Thymus (tissue), 11 donors: ENCODE results near the gene SDR39U1. TPM values are rescaled to one million over a fixed set of nuclear protein-coding genes. Genes with fewer than 3 reads are reported as not detected.
"Not testable (repeated sequence)": the region's sequence is repeated elsewhere in the genome, so short reads cannot be mapped to it uniquely, and the experiment has no call there.

Source experiments
- DNase-seq, 9 donors: peaks; one replicate each; pipeline ENCODE4 v3.0.0-alpha.2; 2013; ENCODE audit warnings: low spot score in 9 of 9, low read depth in 6 of 9, missing footprints in 1 of 9
- H3K27ac ChIP-seq, 2 donors: one replicate each; pipeline ENCODE4 v1.5.1; 2013; ENCODE audit warnings: control low read depth in 1 of 2, low read depth in 1 of 2, low read length in 1 of 2, mild to moderate bottlenecking in 1 of 2, moderate library complexity in 1 of 2
- H3K27me3 ChIP-seq, 2 donors: one replicate each; pipeline ENCODE4 v1.5.1; 2013; ENCODE audit warnings: low read length in 1 of 2; ENCODE audit not compliant: control insufficient read depth in 2 of 2, insufficient read depth in 1 of 2
- H3K36me3 ChIP-seq, 2 donors: one replicate each; pipeline ENCODE4 v1.5.1; 2013; ENCODE audit warnings: low read length in 1 of 2, mild to moderate bottlenecking in 1 of 2, moderate library complexity in 1 of 2; ENCODE audit not compliant: control insufficient read depth in 2 of 2, insufficient read depth in 2 of 2
- H3K4me1 ChIP-seq, 2 donors: one replicate each; pipeline ENCODE4 v1.5.1; 2013; ENCODE audit warnings: low read length in 2 of 2; ENCODE audit not compliant: control insufficient read depth in 2 of 2, insufficient read depth in 2 of 2
- H3K4me3 ChIP-seq, 2 donors: one replicate each; pipeline ENCODE4 v1.5.1; 2013; ENCODE audit warnings: low read length in 2 of 2, control low read depth in 1 of 2, mild to moderate bottlenecking in 1 of 2
- H3K9me3 ChIP-seq, 2 donors: one replicate each; pipeline ENCODE4 v1.5.1; 2013; ENCODE audit warnings: low read length in 1 of 2, mild to moderate bottlenecking in 1 of 2; ENCODE audit not compliant: control insufficient read depth in 2 of 2, insufficient read depth in 1 of 2
- WGBS: extraction: QIAGEN DNeasy Blood & Tissue Kit; methylation state at CpG from one replicate; pipeline ENCODE4 v1.1.7; 2013; 5-methylcytosine and 5-hydroxymethylcytosine counted together
- polyA plus RNA-seq: library from polyadenylated mRNA; stranded (reverse); fragments of 200-250 nt; gene quantifications from one replicate; pipeline ENCODE4 v1.2.3, GENCODE V29; 2013
- total RNA-seq: library from RNA; stranded (reverse); fragments of 120-200 nt; gene quantifications from one replicate; pipeline ENCODE4 v1.2.4, GENCODE V29; 2013
- donor health status: healthy.

The SDR39U1 gene
- total and polyA plus RNA-seq, 2 donors = 34.9 to 148 TPM

DNA sequence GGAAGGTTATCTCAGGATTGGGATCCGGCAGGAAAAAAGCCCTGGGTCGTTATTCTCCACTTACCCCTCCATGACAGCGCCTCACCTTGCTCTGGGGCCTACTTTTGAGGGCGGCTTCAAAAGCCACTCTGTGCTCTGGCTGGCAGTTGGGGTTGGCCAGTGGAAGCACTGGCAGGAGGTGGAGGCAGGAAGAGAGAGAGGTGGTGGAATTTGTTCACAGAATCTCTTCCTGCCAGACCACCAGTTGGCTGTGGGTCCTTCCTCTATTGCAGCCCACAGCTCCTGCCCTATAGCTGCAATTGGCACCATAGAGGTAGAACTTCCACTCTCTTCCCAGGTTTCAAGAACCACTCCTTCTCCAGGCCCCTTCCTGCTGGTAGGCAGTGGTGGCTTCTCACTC lies 32.7 kb upstream of the SDR39U1 start:
- WGBS = 28% methylated on average over 4 of the region's 4 CpGs
- Histone ChIP-seq H3K36me3 (no peaks in the 10 kb centered on the region), H3K4me3 (no peak overlapping the region), H3K27ac (no peak overlapping the region), H3K4me1 (no peaks in the 10 kb centered on the region), H3K27me3 (no peaks in the 10 kb centered on the region), H3K9me3 (peaks cover 0 to 2% of the 10 kb centered on the region in 2 donors)
- DNase-seq = no peak

DNA sequence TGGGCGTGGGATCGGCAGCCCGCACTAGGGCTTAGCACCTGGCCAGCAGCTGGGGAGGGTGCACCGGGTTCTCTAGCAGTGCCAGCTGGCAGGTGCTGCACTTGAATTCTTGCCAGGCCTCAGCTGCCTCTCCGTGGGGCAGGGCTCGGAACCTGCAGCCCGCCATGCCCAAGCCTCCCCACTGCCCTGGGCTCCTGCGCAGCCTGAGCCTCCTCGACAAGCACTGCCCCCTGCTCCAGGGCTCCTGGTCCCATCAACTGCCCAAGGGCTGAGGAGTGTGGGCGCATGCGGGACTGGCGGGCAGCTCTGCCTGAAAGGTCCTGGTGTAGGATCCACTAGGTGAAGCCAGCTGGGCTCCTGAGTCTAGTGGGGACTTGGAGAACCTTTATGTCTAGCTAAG lies 30.6 kb upstream of the SDR39U1 start:
- H3K4me3 ChIP-seq = no peak overlapping the region
- peaks cover 0 to 2% of the 10 kb centered on the region in 2 donors for H3K9me3 ChIP-seq
- H3K36me3 ChIP-seq = no peaks in the 10 kb centered on the region
- no peak for DNase-seq
- no peaks in the 10 kb centered on the region for H3K4me1 ChIP-seq
- H3K27ac ChIP-seq = no peak overlapping the region
- 73% methylated on average over 12 of the region's 12 CpGs for WGBS
- H3K27me3 ChIP-seq = no peaks in the 10 kb centered on the region

DNA sequence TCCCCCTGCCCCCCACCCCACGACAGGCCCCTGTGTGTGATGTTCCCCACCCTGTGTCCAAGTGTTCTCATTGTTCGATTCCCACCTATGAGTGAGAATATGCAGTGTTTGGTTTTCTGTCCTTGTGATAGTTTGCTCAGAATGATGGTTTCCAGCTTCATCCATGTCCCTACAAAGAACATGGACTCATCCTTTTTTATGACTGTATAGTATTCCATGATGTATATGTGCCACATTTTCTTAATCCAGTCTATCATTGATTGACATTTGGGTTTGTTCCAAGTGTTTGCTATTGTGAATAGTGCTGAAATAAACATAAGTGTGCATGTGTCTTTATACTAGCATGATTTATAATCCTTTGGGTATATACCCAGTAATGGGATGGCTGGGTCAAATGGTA lies 27.9 kb upstream of the SDR39U1 start:
- DNase-seq, H3K27ac ChIP-seq, H3K4me3 ChIP-seq, H3K4me1 ChIP-seq, H3K9me3 ChIP-seq, H3K27me3 ChIP-seq, H3K36me3 ChIP-seq: not testable (repeated sequence)
- WGBS = 96% methylated on average over 2 of the region's 2 CpGs

DNA sequence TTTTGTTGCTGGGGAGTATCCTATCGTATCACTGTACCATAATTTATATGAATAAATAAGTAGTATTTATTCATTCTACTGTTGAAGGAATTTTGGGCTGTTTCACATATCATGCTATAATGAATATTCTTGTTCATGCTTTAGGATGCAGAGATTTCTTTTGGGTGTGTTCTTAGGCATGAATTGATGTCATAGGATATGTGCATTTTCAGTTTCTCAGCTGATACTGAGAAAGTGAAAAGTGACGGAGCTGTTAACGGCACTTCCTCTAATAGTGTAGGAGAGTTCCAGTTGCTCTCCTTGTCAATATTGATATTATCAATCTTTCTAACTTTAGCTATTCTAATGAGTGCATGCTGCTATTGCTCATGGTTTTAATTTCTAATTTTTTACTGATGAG lies 23.2 kb upstream of the SDR39U1 start:
- no peak for DNase-seq
- 96% methylated on average over 3 of the region's 3 CpGs for WGBS
- Histone ChIP-seq H3K27ac (peak overlapping the region in 1 of 2 donors; percentile 64), H3K27me3 (no peaks in the 10 kb centered on the region), H3K4me3 (no peak overlapping the region), H3K4me1 (peaks cover 10 to 11% of the 10 kb centered on the region in 2 donors), H3K9me3 (no peaks in the 10 kb centered on the region), H3K36me3 (no peaks in the 10 kb centered on the region)

DNA sequence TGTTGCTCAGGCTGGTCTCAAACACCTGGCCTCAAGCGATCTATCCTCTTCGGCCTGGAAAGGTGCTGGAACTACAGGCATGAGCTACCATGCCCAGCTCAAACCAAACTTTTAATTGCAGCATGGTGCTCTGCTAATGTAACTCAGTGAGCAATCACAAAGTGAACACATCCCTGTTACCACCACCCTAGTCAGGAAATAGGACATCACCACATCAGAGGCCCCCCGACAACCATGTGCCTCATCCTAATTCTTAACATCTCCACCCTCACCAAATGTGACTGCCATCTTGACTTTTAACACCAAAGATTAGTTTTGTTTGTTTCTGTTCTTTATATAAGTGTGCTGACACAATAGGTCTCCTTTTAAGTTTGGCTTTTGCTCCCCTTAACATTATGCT lies 22.8 kb upstream of the SDR39U1 start:
- peaks cover 10 to 11% of the 10 kb centered on the region in 2 donors for H3K4me1 ChIP-seq
- H3K4me3 ChIP-seq = no peak overlapping the region
- no peaks in the 10 kb centered on the region for H3K36me3 ChIP-seq
- H3K9me3 ChIP-seq = no peaks in the 10 kb centered on the region
- H3K27ac ChIP-seq = peak overlapping the region in 1 of 2 donors; percentile 77
- WGBS = 69% methylated on average over 3 of the region's 3 CpGs
- H3K27me3 ChIP-seq = no peaks in the 10 kb centered on the region
- DNase-seq = peak in 5 of 9 donors; percentile 59 to 89 (median 68)

DNA sequence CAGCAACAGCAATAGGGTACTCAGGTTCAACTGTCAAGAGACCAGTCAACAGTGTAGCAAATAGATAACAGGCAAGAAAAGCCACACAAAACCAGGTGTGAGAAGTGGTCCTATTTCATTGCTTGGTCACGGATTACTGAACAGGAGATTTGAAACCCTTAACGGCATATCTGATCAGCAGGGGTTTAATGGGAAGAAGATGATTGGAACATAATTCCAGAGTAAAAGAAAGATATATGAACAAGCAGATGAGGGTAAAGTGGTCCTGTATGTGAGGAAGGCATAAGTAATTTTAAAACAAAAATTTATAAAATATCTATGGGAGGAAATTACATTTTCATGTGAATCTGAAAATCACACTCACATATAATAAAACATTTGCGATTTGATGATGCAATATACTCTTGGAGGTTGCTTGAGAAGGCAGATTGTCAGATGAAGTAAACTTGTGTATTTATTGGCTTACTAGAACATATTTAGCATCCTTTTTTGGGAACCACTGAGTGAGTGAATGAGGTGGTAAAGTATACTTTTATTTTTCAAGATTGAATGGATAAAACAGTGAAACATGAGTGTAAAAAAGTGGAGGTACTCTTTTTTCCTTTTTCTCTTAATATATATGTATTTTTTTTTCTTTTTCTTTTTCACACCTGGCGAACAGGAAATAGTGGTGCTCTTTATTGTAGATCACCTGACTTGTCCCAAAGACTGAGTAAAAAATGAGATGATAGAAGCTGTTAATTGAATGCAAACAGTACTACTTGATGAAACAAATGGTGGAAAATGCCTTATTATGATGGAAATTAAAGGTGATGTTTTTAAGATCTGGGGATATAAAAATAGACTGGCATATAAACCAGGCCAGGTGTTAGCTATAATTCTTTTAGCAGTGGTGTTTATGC lies 21.6 kb upstream of the SDR39U1 start:
- Histone ChIP-seq H3K9me3 (no peaks in the 10 kb centered on the region), H3K4me1 (peaks cover 10 to 11% of the 10 kb centered on the region in 2 donors), H3K4me3 (no peak overlapping the region), H3K36me3 (no peaks in the 10 kb centered on the region), H3K27me3 (no peaks in the 10 kb centered on the region), H3K27ac (peak overlapping the region in 1 of 2 donors; percentile 85)
- WGBS = 57% methylated on average over 4 of the region's 4 CpGs
- peak in 1 of 9 donors; percentile 61 for DNase-seq

DNA sequence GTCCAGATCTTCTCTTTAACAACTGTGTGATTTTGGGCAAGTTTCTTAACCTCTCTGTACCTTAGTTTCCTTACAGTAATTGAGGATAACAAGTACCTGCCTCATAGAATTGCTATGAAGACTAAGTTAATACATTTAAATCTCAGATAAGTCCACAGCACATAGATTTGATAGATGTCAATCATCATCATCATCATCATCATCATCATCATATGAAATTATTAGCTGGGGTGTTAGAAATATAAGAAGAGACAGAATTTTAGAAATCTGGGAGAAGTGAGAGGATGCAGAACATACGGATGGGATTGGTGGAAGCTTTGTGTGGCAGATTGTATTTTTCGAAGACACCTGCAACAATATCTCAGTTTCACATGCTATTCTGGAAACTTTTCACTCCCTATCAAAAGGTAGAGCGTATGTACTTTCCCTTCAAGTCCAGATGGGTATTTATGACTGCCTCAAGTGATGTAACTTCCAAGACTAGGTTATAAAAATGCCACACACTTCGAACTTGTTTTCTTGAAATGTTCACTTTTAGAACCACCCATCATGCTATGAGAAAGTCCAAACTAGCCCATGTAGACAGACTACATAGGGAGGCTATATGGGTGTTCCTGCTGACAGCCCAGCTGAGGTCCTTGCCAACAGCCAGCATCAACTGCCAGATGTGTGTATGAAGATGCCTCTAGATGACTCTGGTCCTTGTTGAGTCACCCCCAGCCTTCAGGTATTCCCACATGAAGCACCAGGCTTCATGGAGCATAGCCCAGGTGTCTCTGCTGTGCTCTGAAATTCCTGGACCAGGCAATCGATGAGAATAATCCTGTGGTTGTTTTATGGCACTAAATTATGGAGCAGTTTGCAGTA lies 20.7 kb upstream of the SDR39U1 start:
- Histone ChIP-seq H3K4me1 (peaks cover 10 to 15% of the 10 kb centered on the region in 2 donors), H3K9me3 (no peaks in the 10 kb centered on the region), H3K27ac (peak overlapping the region in 1 of 2 donors; percentile 85), H3K27me3 (no peaks in the 10 kb centered on the region), H3K36me3 (no peaks in the 10 kb centered on the region), H3K4me3 (no peak overlapping the region)
- DNase-seq = peak in 1 of 9 donors; percentile 58
- WGBS = 60% methylated on average over 3 of the region's 5 CpGs

DNA sequence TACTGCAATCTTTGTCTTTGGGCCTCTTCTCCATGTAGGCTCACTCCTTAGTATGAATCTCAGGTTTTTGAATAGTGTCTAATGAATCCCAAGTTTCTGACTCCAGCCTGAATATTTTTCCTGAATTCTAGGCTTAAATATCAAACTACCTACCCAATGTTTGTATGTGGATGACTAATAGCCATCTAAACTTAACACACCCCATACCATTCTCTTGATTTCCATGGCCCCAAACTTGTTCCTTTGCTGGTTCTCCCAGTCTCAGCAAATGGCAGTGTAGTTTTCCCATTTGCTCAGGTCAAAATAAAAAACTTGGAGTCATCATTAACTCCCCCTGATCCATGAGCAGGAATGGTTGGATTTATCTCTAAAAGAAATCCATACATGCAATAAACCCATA lies 18.8 kb upstream of the SDR39U1 start:
- no peak overlapping the region for H3K4me3 ChIP-seq
- H3K9me3 ChIP-seq = no peaks in the 10 kb centered on the region
- H3K27ac ChIP-seq = no peak overlapping the region
- DNase-seq = no peak
- no peaks in the 10 kb centered on the region for H3K36me3 ChIP-seq
- H3K27me3 ChIP-seq = no peaks in the 10 kb centered on the region
- peaks cover 10 to 15% of the 10 kb centered on the region in 2 donors for H3K4me1 ChIP-seq

DNA sequence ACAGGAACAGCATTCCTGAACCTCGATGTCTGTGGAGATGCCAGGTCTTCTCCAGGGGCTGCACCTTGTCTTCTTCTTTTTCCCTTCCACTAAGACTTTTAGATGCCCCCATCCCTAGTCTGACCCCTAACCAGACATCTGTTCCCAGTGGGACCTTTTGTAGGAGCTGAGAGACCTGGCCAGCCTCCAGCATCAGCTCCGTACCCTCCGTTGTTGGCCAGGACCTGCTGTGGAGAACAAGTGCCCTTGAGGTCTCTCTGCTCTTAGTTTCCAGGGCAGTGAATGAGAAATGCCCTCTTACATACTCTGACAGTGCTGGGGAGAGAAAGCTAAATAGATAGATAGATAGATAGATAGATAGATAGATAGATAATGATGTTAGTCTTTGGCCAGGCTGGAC lies 16.8 kb upstream of the SDR39U1 start:
- Histone ChIP-seq H3K9me3 (peaks cover 0 to 5% of the 10 kb centered on the region in 2 donors), H3K27ac (no peak overlapping the region), H3K36me3 (no peaks in the 10 kb centered on the region), H3K4me3 (no peak overlapping the region), H3K27me3 (no peaks in the 10 kb centered on the region), H3K4me1 (peaks cover 5 to 9% of the 10 kb centered on the region in 2 donors)
- WGBS = over 99% methylated on average over 3 of the region's 3 CpGs
- no peak for DNase-seq
